ENCODE data around the gene KCNJ14. TPM values are rescaled to one million over a fixed set of nuclear protein-coding genes. Genes with fewer than 3 reads are reported as not detected.

Gene KCNJ14
- polyA plus RNA-seq, 1 of the 3 experiments (the other 2 are of a cell fraction), result 1.2 TPM

DNA sequence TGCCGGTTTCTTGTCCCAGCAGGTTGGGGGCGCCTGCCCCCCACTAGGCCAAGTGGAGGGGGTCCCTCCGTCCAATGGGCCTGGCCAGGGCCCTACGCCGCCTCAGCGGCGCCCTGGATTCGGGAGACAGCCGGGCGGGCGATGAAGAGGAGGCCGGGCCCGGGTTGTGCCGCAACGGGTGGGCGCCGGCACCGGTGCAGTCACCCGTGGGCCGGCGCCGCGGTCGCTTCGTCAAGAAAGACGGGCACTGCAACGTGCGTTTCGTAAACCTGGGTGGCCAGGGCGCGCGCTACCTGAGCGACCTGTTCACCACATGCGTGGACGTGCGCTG, 6.2 kb downstream of the KCNJ14 start (continued):
- TF ChIP-seq REST (IDR thresholded peaks at IDR 0.05; ENCODE audit: low read depth, low read length), result no peak
- TF ChIP-seq, protein P1, sequence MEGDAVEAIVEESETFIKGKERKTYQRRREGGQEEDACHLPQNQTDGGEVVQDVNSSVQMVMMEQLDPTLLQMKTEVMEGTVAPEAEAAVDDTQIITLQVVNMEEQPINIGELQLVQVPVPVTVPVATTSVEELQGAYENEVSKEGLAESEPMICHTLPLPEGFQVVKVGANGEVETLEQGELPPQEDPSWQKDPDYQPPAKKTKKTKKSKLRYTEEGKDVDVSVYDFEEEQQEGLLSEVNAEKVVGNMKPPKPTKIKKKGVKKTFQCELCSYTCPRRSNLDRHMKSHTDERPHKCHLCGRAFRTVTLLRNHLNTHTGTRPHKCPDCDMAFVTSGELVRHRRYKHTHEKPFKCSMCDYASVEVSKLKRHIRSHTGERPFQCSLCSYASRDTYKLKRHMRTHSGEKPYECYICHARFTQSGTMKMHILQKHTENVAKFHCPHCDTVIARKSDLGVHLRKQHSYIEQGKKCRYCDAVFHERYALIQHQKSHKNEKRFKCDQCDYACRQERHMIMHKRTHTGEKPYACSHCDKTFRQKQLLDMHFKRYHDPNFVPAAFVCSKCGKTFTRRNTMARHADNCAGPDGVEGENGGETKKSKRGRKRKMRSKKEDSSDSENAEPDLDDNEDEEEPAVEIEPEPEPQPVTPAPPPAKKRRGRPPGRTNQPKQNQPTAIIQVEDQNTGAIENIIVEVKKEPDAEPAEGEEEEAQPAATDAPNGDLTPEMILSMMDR (IDR thresholded peaks at IDR 0.05), result no peak
- TF ChIP-seq RCOR1 (IDR thresholded peaks at IDR 0.05; ENCODE audit: low read length), result no peak
- no peak for TF ChIP-seq FOXJ3 (CRISPR knock-in tag; IDR thresholded peaks at IDR 0.05)
- TF ChIP-seq, protein P2, sequence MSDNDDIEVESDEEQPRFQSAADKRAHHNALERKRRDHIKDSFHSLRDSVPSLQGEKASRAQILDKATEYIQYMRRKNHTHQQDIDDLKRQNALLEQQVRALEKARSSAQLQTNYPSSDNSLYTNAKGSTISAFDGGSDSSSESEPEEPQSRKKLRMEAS (IDR thresholded peaks at IDR 0.05; ENCODE audit: low read depth), result no peak
- no peak for TF ChIP-seq IRF3 (IDR thresholded peaks at IDR 0.05; ENCODE audit: low read depth, low read length)
- TF ChIP-seq POLR2AphosphoS5 (IDR thresholded peaks at IDR 0.05; ENCODE audit: low read depth, low read length), result no peak
- no peak for TF ChIP-seq EP300 (IDR thresholded peaks at IDR 0.05; ENCODE audit: borderline replicate concordance in 1 of 2, low read depth in 1 of 2, low read length in 1 of 2)
- no peak for TF ChIP-seq YY1 (IDR thresholded peaks at IDR 0.05; ENCODE audit: low read depth)

- peak; percentile 74 for DNase-seq
- Histone ChIP-seq H4K20me1 (ENCODE audit: insufficient read depth) (no peaks in the 10 kb centered on the region), H3K27me3 (ENCODE audit: insufficient read depth) (no peaks in the 10 kb centered on the region), H3K9me2 (no peaks in the 10 kb centered on the region), H3K9ac (no peak overlapping the region), H3K36me3 (replicated peaks in 1 of 2; ENCODE audit: control insufficient read depth in 1 of 2, insufficient read depth in 2 of 2, low read length in 1 of 2) (peaks cover 2 to 6% of the 10 kb centered on the region in 2 experiments), H3K9me3 (no peaks in the 10 kb centered on the region), H3F3A (replicated peaks; ENCODE audit: insufficient read depth) (peaks cover 15% of the 10 kb centered on the region), H2AFZ (ENCODE audit: low read depth) (no peak overlapping the region), H3K27ac (ENCODE audit: low read depth in 2 of 2, low read length in 1 of 2) (no peak overlapping the region), H3K4me3 (ENCODE audit: low read depth in 2 of 2, low read length in 1 of 2) (no peak overlapping the region), H3K4me2 (no peak overlapping the region), H3K4me1 (ENCODE audit: control insufficient read depth in 1 of 2, insufficient read depth in 2 of 2, low read depth in 1 of 2, low read length in 1 of 2) (peaks cover 0 to 7% of the 10 kb centered on the region in 2 experiments; a peak in 1 of 4 replicates), H3K79me2 (ENCODE audit: insufficient read depth) (peaks cover 5% of the 10 kb centered on the region; the same call in 1 of the 2 replicates)
- POLR2A ChIA-PET, result no interaction called here
- CTCF ChIA-PET, result interaction anchor here (0.7 to 1.5 kb wide), 3 partner anchors 13 to 28 kb away, joined by 3 to 4 read pairs (median 3); partner anchors contain the start of gene GRWD1
- 94% methylated on average over 46 of the region's 62 CpGs for WGBS (ENCODE audit: low lambda C conversion rate)
- no peak for TF ChIP-seq TEAD4 (IDR thresholded peaks at IDR 0.05; ENCODE audit: borderline replicate concordance, insufficient read depth)
- TF ChIP-seq RFX5 (IDR thresholded peaks at IDR 0.05; ENCODE audit: low read length), result no peak
- no peak for TF ChIP-seq ELF1 (IDR thresholded peaks at IDR 0.05)
- TF ChIP-seq, protein P3, sequence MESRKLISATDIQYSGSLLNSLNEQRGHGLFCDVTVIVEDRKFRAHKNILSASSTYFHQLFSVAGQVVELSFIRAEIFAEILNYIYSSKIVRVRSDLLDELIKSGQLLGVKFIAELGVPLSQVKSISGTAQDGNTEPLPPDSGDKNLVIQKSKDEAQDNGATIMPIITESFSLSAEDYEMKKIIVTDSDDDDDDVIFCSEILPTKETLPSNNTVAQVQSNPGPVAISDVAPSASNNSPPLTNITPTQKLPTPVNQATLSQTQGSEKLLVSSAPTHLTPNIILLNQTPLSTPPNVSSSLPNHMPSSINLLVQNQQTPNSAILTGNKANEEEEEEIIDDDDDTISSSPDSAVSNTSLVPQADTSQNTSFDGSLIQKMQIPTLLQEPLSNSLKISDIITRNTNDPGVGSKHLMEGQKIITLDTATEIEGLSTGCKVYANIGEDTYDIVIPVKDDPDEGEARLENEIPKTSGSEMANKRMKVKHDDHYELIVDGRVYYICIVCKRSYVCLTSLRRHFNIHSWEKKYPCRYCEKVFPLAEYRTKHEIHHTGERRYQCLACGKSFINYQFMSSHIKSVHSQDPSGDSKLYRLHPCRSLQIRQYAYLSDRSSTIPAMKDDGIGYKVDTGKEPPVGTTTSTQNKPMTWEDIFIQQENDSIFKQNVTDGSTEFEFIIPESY (IDR thresholded peaks at IDR 0.05; ENCODE audit: borderline replicate concordance, low read depth), result no peak
- TF ChIP-seq EZH2phosphoT487 (IDR thresholded peaks at IDR 0.05; ENCODE audit: borderline replicate concordance, low read depth), result no peak
- TF ChIP-seq TCF12 (IDR thresholded peaks at IDR 0.05), result no peak
- TF ChIP-seq GATA2 (CRISPR knock-in tag; IDR thresholded peaks at IDR 0.05), result no peak
- TF ChIP-seq MEF2A (IDR thresholded peaks at IDR 0.05; ENCODE audit: borderline replicate concordance, low read depth), result no peak
- TF ChIP-seq RAD21 (IDR thresholded peaks at IDR 0.05; ENCODE audit: low read length), result no peak
- no peak for TF ChIP-seq JUND (IDR thresholded peaks at IDR 0.05)
- no peak for TF ChIP-seq TAF1 (IDR thresholded peaks at IDR 0.05; ENCODE audit: borderline replicate concordance, low read depth, low read length)
- TF ChIP-seq, protein P4, sequence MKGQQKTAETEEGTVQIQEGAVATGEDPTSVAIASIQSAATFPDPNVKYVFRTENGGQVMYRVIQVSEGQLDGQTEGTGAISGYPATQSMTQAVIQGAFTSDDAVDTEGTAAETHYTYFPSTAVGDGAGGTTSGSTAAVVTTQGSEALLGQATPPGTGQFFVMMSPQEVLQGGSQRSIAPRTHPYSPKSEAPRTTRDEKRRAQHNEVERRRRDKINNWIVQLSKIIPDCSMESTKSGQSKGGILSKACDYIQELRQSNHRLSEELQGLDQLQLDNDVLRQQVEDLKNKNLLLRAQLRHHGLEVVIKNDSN (IDR thresholded peaks at IDR 0.05; ENCODE audit: borderline replicate concordance, low read depth), result no peak
Measured at GRCh38 chr19:48461982-48462655, 6.7 kb downstream of the KCNJ14 start.

All from SK-N-SH (cell line).